Measurements from ENCODE around the gene TAP1.

The TAP1 gene

DNA sequence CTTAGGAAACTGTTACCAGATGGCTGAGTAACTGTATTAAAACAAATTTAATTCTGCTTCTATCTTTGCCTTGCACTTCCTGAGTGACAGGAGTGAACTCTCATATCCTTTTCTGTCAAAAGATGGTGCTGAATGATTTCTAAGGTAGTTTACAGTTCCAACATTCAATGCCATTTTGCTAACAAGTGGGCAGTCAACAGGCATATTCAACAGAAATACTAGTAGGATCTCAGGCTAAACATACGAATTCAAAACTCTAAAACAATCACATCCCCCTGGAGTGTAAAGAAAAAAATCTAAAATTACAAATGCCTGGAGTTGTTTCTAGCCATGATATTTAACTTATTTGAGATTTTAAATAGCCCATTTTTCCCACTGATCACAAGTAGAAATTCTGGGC lies 7.2 kb upstream of the TAP1 start:
- DNase-seq, result no peak

GRCh38 chr6:32858194-32858593 lies 4.7 kb upstream of the TAP1 start:
- DNase-seq, result no peak

- no peak for DNase-seq
Measured at GRCh38 chr6:32857156-32857891, 3.8 kb upstream of the TAP1 start.

- no peak for DNase-seq
Measured at GRCh38 chr6:32855467-32856174, 2.1 kb upstream of the TAP1 start.

- no peak for DNase-seq
Measured at GRCh38 chr6:32854376-32855178, 1.1 kb upstream of the TAP1 start.

DNA sequence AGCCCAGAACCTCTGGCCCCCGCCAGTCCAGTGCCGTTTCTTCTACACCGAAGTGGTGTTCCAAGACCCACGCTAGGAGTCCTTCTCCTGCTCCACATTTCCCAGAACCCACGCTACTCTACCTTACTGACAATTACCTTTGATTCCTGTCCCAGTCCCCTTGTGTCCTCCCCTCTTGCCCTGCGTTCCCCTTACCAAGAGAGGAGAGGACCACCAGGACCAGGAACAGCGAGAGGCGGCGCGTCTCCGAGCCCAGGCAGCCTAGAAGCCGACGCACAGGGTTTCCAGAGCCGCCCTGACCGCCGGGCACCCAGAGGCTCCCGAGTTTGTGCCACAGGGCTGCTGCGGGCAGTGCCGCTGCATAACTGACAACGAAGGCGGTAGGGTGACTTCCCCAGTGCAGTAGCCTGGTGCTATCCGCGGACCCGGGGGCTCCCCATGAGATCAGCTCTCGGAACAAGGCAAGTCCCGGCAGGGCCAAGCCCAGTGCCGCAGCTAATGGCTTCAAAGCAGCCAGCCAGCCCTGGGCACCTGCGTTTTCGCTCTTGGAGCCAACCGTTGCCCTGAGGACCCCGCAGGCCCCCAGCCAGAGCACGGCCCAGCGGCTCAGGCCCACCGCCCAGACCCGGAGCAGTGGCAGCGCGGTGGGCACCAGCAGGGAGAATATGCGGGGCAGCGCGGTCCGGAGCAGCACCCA lies 512 bp downstream of the TAP1 start:
- no peak for DNase-seq

- no peak for DNase-seq
Measured at GRCh38 chr6:32852018-32852843, 1.3 kb downstream of the TAP1 start.

GRCh38 chr6:32851025-32851424 lies 2.5 kb downstream of the TAP1 start:
- no peak for DNase-seq

DNA sequence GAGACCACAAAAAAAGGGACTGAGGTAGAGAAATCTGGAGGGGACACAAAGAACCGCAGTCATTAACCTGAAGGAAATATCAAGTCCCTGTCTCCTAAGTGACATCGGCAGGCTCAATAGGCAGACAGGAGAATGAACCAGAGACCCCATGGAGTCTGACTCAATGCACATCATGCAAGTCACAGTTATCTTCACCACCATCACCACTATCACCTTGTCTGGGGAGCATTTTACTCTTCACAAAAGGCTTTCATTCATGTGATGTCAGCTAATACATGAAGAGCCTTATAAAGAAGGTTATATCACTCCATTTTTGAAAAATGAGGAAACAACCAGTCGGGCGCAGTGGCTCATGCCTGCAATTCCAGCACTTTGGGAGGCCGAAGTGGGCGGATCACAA lies 4.4 kb downstream of the TAP1 start:
- no peak for DNase-seq

GRCh38 chr6:32847795-32848194 lies 5.7 kb downstream of the TAP1 start:
- DNase-seq, result no peak

- DNase-seq, result no peak
Measured at GRCh38 chr6:32847004-32847403, 6.5 kb downstream of the TAP1 start.

GRCh38 chr6:32845384-32845884 lies 8.1 kb downstream of the TAP1 start:
- no peak for DNase-seq

DNA sequence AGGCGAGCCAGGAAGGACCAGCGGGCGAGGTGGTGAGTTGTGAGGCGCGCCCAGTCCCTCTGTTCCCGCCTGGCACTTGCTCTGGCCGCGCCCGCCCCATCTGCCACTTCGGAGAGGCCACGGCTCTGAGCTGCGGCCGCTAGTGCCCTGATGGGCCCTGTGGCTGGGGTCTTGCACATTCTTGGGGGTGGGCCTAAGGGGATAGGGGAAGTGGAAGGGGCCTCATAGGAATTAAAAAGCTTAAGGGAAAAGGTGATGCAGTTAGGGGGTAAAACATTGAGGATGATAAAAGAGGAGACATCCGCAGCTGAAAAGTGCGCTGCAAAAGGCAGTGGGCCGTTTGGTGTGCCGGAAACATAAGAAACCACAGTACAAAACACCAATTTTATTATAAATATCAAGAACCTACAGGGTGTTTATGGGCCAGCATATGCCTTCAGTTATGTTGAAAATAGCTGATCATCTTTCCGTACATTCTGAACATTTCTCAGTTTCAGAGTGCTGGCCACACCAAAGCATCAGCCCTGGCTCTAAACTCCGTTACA lies 8.6 kb downstream of the TAP1 start:
- DNase-seq, result no peak

GRCh38 chr6:32843979-32844838 lies 9.3 kb downstream of the TAP1 start, which contains the start of gene PSMB8:
Gene PSMB8 (minus strand): TSS chr6:32844047. CDS start chr6:32843996, 51 bp downstream.
- DNase-seq, result no peak

DNA sequence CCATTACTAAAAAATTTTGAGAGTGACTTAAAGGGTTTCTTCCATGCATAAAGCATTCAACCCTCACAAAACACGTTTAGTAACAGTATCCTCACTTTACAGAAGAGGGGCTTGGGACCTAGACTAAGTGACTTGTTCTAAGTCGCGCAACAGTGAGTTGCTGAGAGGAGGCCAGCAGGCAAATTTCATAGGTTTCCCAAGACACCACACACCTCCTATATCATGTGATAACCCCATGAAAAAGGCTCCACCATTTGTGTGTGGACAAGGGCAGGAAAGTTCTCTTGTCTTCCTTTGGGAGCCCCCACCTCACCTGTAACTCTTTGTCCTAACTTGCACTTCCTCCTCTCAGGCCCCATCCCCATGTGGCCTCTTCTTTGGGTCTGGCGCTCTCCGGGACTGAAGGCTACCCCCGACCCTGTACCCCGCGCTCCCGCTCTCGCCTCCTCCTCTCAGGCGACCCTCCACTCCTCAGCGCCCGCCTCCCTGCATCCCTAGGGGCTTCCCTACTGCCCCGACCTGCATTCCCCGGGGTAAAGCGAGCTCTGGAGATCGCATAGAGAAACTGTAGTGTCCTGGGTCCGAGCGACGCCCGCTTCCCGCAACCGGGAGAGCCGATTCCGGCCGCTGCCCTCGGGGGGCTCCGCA lies 10.0 kb downstream of the TAP1 start:
- DNase-seq, result no peak

DNA sequence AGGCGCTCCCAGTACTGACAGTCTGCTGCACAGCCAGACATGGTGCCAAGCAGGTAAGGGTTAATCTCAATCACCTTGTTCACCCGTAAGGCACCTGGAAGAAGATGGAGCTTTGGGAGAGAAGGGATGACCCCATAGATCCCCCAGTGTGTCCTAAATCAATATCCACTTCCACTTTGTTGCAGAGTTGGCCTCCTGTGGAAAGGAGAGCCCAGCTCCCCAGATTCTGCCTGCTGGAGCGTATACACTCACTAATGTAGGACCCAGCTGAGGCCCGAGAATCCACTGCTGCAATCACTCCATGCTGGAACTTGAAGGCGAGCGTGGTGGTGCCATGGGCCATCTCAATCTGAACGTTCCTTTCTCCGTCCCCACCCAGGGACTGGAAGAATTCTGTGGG lies 10.8 kb downstream of the TAP1 start:
- DNase-seq, result no peak

- no peak for DNase-seq
Measured at GRCh38 chr6:32842021-32842650, 11.4 kb downstream of the TAP1 start.

- DNase-seq, result no peak
Measured at GRCh38 chr6:32840604-32841246, 12.8 kb downstream of the TAP1 start.

DNA sequence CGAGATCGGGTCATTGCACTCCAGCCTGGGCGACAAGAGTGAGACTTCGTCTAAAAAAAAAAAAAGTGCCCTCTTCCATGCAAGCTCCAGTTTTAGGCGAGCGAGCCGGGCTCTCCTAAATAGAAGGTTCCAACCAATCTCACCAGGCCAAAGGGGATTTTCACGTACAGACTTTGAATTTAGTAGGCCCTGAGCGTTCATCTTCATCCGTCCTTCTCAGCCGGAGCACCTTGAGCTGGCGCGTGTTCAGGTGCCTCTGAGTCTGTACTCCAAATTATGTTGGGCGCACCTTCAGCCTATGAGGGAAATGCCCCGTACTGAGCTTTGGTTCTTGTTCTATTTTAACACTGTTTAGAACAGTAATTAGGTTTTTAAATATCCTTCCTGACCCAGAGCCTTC lies 14.1 kb downstream of the TAP1 start:
- no peak for DNase-seq

All from cortex of kidney (tissue), 1 donor.